H9 (cell line): ENCODE data around the gene DTX2. TPM values are rescaled to one million over a fixed set of nuclear protein-coding genes. Genes with fewer than 3 reads are reported as not detected.
"Not testable (repeated sequence)": the region's sequence is repeated elsewhere in the genome, so short reads cannot be mapped to it uniquely, and the experiment has no call there.

Source experiments
- DNase-seq: peaks from one replicate; pipeline ENCODE4 v3.0.0-alpha.2; 2017
- H2AFZ ChIP-seq: one replicate; pipeline ENCODE4 v1.6.1; 2013; ENCODE audit warnings: mild to moderate bottlenecking, low read length, control low read depth, moderate library complexity
- H2AK5ac ChIP-seq: 2 replicates; pipeline ENCODE4 v1.6.1; 2013; ENCODE audit warnings: low read length, control low read depth, mixed read lengths; ENCODE audit not compliant: insufficient read length
- H2BK120ac ChIP-seq: one replicate; pipeline ENCODE4 v1.6.1; 2013; ENCODE audit warnings: low read depth, mild to moderate bottlenecking, low read length, control low read depth, inconsistent platforms; ENCODE audit not compliant: poor library complexity, severe bottlenecking
- H2BK12ac ChIP-seq: 2 replicates; pipeline ENCODE4 v1.6.1; 2013; ENCODE audit warnings: low read length, control low read depth, mixed read lengths, low read depth; ENCODE audit not compliant: insufficient read length
- H2BK15ac ChIP-seq: 2 replicates; pipeline ENCODE4 v1.6.1; 2013; ENCODE audit warnings: low read depth, low read length, control low read depth
- H2BK20ac ChIP-seq: one replicate; pipeline ENCODE4 v1.6.1; 2013; ENCODE audit warnings: low read depth, mild to moderate bottlenecking, low read length, control low read depth, inconsistent platforms; ENCODE audit not compliant: poor library complexity, severe bottlenecking
- H2BK5ac ChIP-seq: 2 replicates; pipeline ENCODE4 v1.6.1; 2013; ENCODE audit warnings: low read length, control low read depth, mixed read lengths; ENCODE audit not compliant: insufficient read length
- H3K14ac ChIP-seq: 2 replicates; pipeline ENCODE4 v1.6.1; 2013; ENCODE audit warnings: low read length, control low read depth; ENCODE audit not compliant: insufficient read depth
- H3K18ac ChIP-seq: 2 replicates; pipeline ENCODE4 v1.6.1; 2013; ENCODE audit warnings: low read depth, mild to moderate bottlenecking, mixed read lengths, low read length, control low read depth; ENCODE audit not compliant: insufficient read length
- H3K23ac ChIP-seq: 2 replicates; pipeline ENCODE4 v1.6.1; 2013; ENCODE audit warnings: low read length, control low read depth, mixed read lengths, low read depth; ENCODE audit not compliant: insufficient read length
- H3K23me2 ChIP-seq: 2 replicates; pipeline ENCODE4 v1.6.1; 2013; ENCODE audit warnings: low read depth, mild to moderate bottlenecking, mixed read lengths, low read length, control low read depth; ENCODE audit not compliant: insufficient read length, poor library complexity, severe bottlenecking
- H3K27ac ChIP-seq: 2 replicates; pipeline ENCODE4 v1.5.1; 2013; ENCODE audit warnings: low read length, control low read depth, mixed read lengths, low read depth; ENCODE audit not compliant: insufficient read length
- H3K27me3 ChIP-seq: 2 replicates; pipeline ENCODE4 v1.6.1; 2013; ENCODE audit warnings: low read length, control low read depth, inconsistent platforms; ENCODE audit not compliant: insufficient read depth
- H3K4ac ChIP-seq: 2 replicates; pipeline ENCODE4 v1.6.1; 2013; ENCODE audit warnings: low read depth, mild to moderate bottlenecking, control low read depth, inconsistent platforms, low read length, moderate library complexity
- H3K4me1 ChIP-seq: 2 replicates; pipeline ENCODE4 v1.6.1; 2013; ENCODE audit warnings: low read length, control low read depth, inconsistent platforms; ENCODE audit not compliant: insufficient read depth
- H3K4me2 ChIP-seq: 2 replicates; pipeline ENCODE4 v1.6.1; 2013; ENCODE audit warnings: low read length, control low read depth, mixed read lengths; ENCODE audit not compliant: insufficient read length, insufficient read depth
- H3K56ac ChIP-seq: 2 replicates; pipeline ENCODE4 v1.6.1; 2013; ENCODE audit warnings: low read depth, mild to moderate bottlenecking, mixed read lengths, low read length, control low read depth; ENCODE audit not compliant: insufficient read length
- H3K79me1 ChIP-seq: 2 replicates; pipeline ENCODE4 v1.6.1; 2013; ENCODE audit warnings: low read depth, mild to moderate bottlenecking, moderate library complexity, low read length, control low read depth, inconsistent platforms; ENCODE audit not compliant: insufficient read depth, poor library complexity, severe bottlenecking
- H3K79me2 ChIP-seq: 2 replicates; pipeline ENCODE4 v1.6.1; 2013; ENCODE audit warnings: low read length, control low read depth, inconsistent platforms; ENCODE audit not compliant: insufficient read depth
- H3K9ac ChIP-seq: 2 replicates; pipeline ENCODE4 v1.6.1; 2013; ENCODE audit warnings: low read length, control low read depth, mixed read lengths; ENCODE audit not compliant: insufficient read length; ENCODE audit errors: extremely low read depth
- H3K9me3 ChIP-seq: one replicate; pipeline ENCODE4 v1.6.1; 2013; ENCODE audit warnings: low read depth, low read length, inconsistent platforms; ENCODE audit not compliant: control insufficient read depth
- H3T11ph ChIP-seq: one replicate; pipeline ENCODE4 v1.6.1; 2013; ENCODE audit warnings: mild to moderate bottlenecking, low read length, control low read depth, inconsistent platforms
- H4K20me1 ChIP-seq: one replicate; pipeline ENCODE4 v1.6.1; 2013; ENCODE audit not compliant: control insufficient read depth, insufficient read length, insufficient read depth
- H4K5ac ChIP-seq: 2 replicates; pipeline ENCODE4 v1.6.1; 2013; ENCODE audit warnings: low read depth, mild to moderate bottlenecking, mixed read lengths, low read length, control low read depth; ENCODE audit not compliant: insufficient read length
- H4K8ac ChIP-seq: replicated peaks from 2 replicates; pipeline ENCODE4 v1.6.1; 2013; ENCODE audit warnings: low read length, control low read depth, mixed read lengths, low read depth; ENCODE audit not compliant: insufficient read length
- H4K91ac ChIP-seq: 2 replicates; pipeline ENCODE4 v1.6.1; 2013; ENCODE audit warnings: low read depth, mild to moderate bottlenecking, moderate library complexity, mixed read lengths, low read length, control low read depth; ENCODE audit not compliant: insufficient read length
- H3K27ac Mint-ChIP-seq, 3 experiments: 2 replicates in 2 of 3; 3 replicates in 1 of 3; pipeline ENCODE4 v1.8.0; 2020 to 2021; ENCODE audit warnings: mixed read lengths in 3 of 3, mild to moderate bottlenecking in 1 of 3, moderate library complexity in 1 of 3
- H3K27me3 Mint-ChIP-seq: 2 replicates; pipeline ENCODE4 v1.8.0; 2021; ENCODE audit warnings: low read depth, mild to moderate bottlenecking, moderate library complexity, mixed read lengths
- H3K36me3 Mint-ChIP-seq, 3 experiments: 2 replicates in 2 of 3; 3 replicates in 1 of 3; pipeline ENCODE4 v1.8.0; 2020 to 2021; ENCODE audit warnings: low read depth in 3 of 3, mixed read lengths in 3 of 3; ENCODE audit not compliant: insufficient read depth in 1 of 3
- H3K4me1 Mint-ChIP-seq, 2 experiments: 2 replicates each; pipeline ENCODE4 v1.8.0; 2020; ENCODE audit warnings: mixed read lengths in 2 of 2
- H3K4me3 Mint-ChIP-seq, 2 experiments: 2 replicates in 1 of 2; 3 replicates in 1 of 2; pipeline ENCODE4 v1.8.0; 2020 to 2021; ENCODE audit warnings: mild to moderate bottlenecking in 2 of 2, mixed read lengths in 2 of 2, moderate library complexity in 1 of 2
- H3K9me3 Mint-ChIP-seq, 2 experiments: 2 replicates in 1 of 2; 3 replicates in 1 of 2; pipeline ENCODE4 v1.8.0; 2020; ENCODE audit warnings: mild to moderate bottlenecking in 2 of 2, mixed read lengths in 2 of 2, moderate library complexity in 1 of 2
- WGBS: extraction: QIAGEN DNeasy Blood & Tissue Kit; methylation state at CpG from one replicate; pipeline ENCODE4 v1.1.7; 2013; ENCODE audit warnings: missing lambda C conversion rate, low lambda C conversion rate, mixed read lengths; ENCODE audit not compliant: insufficient read length; ENCODE audit errors: extremely low coverage; 5-methylcytosine and 5-hydroxymethylcytosine counted together
- total RNA-seq: library from RNA; stranded (reverse); gene quantifications from 2 replicates; pipeline ENCODE4 v1.2.1, GENCODE V29; 2021
- TF ChIP-seq, protein P1 (sequence below): fragments of 200-600 bp; sonication (generic); conservative IDR thresholded peaks from 3 replicates; pipeline ENCODE4 v1.8.0; 2021; ENCODE audit warnings: antibody characterized with exemption, mild to moderate bottlenecking

DTX2 gene
- total RNA-seq, 1 experiment from 2014 or later = 48.8 TPM

DNA sequence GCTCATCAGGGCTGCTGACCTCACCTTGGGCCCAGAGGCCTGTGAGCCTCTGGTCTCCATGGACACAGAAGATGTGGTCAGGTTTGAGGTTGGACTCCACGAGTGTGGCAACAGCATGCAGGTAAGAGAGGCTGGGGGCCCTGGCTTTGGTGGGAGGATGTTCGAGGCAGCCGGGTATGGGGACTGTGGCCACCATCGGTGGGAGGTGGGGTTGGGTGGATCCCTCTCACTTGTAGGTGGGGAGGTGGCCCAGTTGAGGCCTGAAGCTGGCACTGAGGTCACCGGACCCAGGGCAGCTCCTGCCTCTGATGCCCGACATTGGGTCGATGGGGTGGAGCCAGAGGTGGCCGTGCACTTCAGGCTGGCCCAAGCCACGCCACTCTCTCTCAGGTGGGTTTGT is 36.4 kb upstream of the DTX2 start:
- Histone ChIP-seq H2BK12ac (no peak overlapping the region), H3K56ac (no peak overlapping the region), H2BK15ac (no peak overlapping the region), H3K27me3 (no peaks in the 10 kb centered on the region), H3K14ac (no peak overlapping the region; the same call in 1 of the 2 replicates), H2BK5ac (no peak overlapping the region), H2AK5ac (no peak overlapping the region), H3T11ph (no peak overlapping the region), H3K23ac (no peak overlapping the region), H2BK20ac (no peak overlapping the region), H3K9ac (no peak overlapping the region), H3K79me2 (no peaks in the 10 kb centered on the region), H3K79me1 (no peaks in the 10 kb centered on the region), H3K9me3 (no peaks in the 10 kb centered on the region), H3K27ac (no peak overlapping the region), H4K5ac (no peak overlapping the region), H4K20me1 (no peaks in the 10 kb centered on the region), H3K4me2 (no peak overlapping the region), H3K4me1 (peaks cover 5% of the 10 kb centered on the region; the same call in 1 of the 2 replicates), H2AFZ (no peak overlapping the region), H3K18ac (no peak overlapping the region), H3K4ac (no peak overlapping the region), H2BK120ac (no peak overlapping the region), H4K8ac (no peak overlapping the region), H4K91ac (peak overlapping the region; percentile 88), H3K23me2 (no peaks in the 10 kb centered on the region)
- Mint-ChIP-seq H3K36me3 (no peaks in the 10 kb centered on the region), H3K4me3 (peak overlapping the region in 1 of 2 experiments; percentile 36; a peak in 1 of 5 replicates), H3K27ac (peak overlapping the region in 1 of 3 experiments; percentile 85; a peak in 3 of 7 replicates), H3K27me3 (peaks cover 2% of the 10 kb centered on the region), H3K4me1 (peaks cover 22 to 29% of the 10 kb centered on the region in 2 experiments), H3K9me3 (no peaks in the 10 kb centered on the region)
- no peak for DNase-seq
- TF ChIP-seq, protein P1, sequence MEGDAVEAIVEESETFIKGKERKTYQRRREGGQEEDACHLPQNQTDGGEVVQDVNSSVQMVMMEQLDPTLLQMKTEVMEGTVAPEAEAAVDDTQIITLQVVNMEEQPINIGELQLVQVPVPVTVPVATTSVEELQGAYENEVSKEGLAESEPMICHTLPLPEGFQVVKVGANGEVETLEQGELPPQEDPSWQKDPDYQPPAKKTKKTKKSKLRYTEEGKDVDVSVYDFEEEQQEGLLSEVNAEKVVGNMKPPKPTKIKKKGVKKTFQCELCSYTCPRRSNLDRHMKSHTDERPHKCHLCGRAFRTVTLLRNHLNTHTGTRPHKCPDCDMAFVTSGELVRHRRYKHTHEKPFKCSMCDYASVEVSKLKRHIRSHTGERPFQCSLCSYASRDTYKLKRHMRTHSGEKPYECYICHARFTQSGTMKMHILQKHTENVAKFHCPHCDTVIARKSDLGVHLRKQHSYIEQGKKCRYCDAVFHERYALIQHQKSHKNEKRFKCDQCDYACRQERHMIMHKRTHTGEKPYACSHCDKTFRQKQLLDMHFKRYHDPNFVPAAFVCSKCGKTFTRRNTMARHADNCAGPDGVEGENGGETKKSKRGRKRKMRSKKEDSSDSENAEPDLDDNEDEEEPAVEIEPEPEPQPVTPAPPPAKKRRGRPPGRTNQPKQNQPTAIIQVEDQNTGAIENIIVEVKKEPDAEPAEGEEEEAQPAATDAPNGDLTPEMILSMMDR = no peak
- WGBS = no CpG with 5 or more reads among the region's 9 CpGs

GRCh38 chr7:76425558-76425957 is 36.0 kb upstream of the DTX2 start:
- H2BK5ac ChIP-seq, H2AK5ac ChIP-seq, H2BK15ac ChIP-seq, H3K4me2 ChIP-seq, H3K79me2 ChIP-seq, H3K56ac ChIP-seq, H3K23me2 ChIP-seq, H3K4me3 Mint-ChIP-seq, H4K8ac ChIP-seq, H3K23ac ChIP-seq, H3K9me3 Mint-ChIP-seq, H3K27ac ChIP-seq, H2BK120ac ChIP-seq, H3K27me3 Mint-ChIP-seq, H2BK12ac ChIP-seq, H3K36me3 Mint-ChIP-seq, H3K9ac ChIP-seq, H4K91ac ChIP-seq, H2AFZ ChIP-seq, H4K5ac ChIP-seq, H2BK20ac ChIP-seq, H3K79me1 ChIP-seq, H3K27me3 ChIP-seq, H3K4ac ChIP-seq, DNase-seq, H3K9me3 ChIP-seq, H3K4me1 ChIP-seq, H4K20me1 ChIP-seq, H3T11ph ChIP-seq, H3K27ac Mint-ChIP-seq, H3K18ac ChIP-seq, H3K14ac ChIP-seq: not testable (repeated sequence)
- WGBS = no CpG with 5 or more reads among the region's 4 CpGs
- H3K4me1 Mint-ChIP-seq = peaks cover 22 to 29% of the 10 kb centered on the region in 2 experiments
